Hippocampal formation (tissue), 2 donors: ENCODE results near the gene RARA.

Source experiments
- DNase-seq, 2 donors: peaks; one replicate each; lab custom pipeline; 2025; lab: John Stamatoyannopoulos, UW

RARA gene

DNA sequence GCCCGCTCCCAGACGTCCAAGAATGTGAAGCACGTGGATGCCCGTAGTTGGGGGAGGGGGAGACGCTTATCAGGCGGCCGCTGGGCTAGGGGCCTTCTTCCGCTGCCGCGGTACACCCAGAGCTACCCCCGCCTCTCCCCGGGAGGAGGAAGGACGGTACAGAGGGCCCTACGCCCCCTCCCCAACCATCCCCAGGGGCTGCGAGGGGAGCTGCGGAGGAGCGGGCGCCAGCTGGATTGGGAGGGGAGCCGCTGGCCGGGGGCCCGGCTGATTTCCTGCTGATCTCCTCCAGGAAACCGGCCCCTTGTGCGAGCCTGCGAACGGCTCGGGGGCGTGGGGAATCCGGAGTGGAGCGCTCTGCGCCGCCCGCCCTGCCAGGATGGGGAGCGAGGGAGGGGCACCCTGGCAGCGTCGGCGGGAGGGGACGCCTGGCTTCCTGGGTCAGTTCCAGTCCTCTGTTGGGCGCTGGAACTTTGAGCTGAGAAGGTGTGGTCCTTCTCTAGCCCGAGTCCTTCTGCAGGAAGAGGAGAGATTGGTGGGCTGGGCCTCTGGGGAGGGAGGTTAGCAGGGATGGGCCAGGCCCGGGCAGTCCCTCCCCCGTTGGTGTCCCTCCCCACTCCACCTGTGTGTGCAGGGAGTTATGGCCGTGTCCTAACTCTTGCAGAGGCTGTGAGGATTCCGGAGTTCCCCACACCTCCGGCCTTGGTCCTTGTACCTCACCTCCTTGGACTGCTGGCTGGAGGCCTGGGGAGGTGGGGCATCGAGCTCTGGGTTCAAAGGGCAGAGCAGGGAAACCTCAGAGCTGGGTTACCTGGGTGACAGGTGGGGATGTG lies 36.4 kb downstream of the RARA start:
- no peak for DNase-seq

DNA sequence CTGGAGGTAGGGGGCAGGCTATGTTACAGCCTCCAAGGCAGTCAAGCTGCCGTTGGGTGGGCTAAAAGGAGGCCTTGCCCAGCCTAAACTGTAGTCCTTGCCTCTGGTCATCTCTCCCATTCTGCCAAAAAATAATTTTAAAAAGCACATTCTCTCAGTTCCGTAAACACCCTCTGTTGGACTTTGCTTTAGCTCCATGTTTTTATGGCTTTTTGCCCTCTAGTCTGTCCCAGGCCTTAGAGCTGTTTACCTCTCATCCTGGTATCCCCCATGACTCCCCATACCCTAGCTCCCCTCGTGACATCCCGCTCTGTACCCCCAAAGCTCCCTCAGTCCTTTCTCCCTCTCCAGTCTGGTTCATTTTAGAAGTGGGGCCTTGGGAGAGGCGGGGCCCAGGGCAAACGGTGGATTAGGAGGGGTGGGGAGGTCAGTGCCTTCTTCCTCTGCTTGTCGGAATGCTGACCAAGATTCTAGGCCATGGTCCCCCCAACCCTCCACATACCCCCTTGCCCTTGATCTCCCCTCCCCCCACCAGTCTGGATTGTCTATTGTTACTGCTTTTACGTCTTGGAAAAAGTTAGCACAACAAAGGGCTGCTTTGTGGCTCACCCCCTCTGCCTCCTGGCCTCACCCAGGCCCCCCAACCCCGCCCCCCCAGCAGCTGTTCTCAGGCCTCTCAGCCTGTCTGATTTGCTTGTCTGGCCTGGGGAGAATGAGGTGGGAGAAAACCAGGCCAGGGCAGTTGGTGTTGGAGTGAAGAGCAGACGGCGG lies 37.2 kb downstream of the RARA start:
- no peak for DNase-seq

DNA sequence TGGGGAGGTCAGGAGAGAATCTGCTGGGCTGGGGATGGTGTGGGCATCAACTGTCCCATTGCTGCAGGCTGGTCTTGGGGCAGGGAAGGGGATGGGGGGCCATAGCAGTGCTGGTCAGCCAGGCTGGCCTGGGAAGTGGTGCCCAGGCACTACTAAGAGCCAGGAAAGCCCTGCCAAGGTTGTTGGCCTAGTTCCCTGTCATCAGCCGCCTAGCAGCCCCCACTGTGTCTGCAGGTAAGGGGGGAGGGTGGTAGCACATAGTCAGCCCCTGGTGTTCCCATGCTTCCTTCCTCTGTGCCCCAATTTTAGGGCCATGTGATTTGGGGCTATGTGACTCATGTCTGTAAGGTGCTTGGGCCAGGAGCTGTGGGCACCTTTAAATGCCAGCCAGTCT lies 37.8 kb downstream of the RARA start:
- no peak for DNase-seq

DNA sequence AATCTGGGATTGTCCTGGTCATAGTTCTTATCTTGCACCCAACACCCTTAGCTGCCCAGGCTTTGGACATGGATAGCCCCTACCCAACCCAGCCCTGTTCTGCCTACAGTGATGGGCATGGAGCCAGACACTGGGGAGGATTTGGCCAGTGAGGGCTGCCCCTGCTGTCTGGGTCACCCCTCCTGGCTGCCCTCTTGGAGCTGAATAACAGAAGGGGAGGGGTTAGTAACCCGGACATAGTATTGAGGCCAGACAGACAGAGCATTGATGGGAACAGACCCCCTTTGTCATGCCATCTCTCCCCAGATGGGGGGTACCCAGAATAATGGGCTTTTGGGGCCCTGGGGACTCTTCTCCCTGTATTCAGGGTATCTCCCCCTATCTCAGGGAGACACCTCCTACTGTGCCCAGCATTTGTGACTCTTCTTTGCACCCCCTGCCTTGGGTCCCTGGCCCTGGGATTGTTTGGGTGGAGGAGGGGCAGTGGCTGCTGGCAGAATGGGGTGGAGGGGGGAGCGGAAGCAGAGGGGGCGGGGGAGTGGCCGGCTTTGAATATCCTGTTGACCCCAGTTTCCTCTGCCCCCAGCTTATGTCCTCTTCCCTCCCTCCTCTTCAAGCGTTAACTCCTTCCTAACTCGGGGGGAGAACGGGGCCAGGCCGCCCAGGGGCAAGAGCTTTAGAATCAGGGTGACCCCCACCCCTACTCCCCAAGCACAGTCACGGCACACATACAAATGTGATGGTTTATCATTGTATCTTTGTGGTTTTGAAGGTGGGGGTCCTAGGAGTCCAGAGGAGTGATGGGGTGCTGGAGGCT lies 38.5 kb downstream of the RARA start:
- DNase-seq = peak; percentile 65 to 78

DNA sequence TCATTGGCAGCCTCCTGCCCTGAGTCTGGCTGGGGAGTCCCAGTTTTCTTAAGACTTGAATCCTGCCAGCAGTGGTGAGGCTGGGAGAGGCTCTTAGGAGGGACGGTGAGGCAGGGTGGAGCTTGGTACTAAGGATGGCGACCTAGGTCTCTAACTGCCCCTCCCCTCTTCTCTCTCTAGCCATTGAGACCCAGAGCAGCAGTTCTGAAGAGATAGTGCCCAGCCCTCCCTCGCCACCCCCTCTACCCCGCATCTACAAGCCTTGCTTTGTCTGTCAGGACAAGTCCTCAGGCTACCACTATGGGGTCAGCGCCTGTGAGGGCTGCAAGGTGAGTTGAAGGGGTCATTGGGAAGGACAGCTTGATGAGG lies 39.1 kb downstream of the RARA start:
- DNase-seq = no peak

DNA sequence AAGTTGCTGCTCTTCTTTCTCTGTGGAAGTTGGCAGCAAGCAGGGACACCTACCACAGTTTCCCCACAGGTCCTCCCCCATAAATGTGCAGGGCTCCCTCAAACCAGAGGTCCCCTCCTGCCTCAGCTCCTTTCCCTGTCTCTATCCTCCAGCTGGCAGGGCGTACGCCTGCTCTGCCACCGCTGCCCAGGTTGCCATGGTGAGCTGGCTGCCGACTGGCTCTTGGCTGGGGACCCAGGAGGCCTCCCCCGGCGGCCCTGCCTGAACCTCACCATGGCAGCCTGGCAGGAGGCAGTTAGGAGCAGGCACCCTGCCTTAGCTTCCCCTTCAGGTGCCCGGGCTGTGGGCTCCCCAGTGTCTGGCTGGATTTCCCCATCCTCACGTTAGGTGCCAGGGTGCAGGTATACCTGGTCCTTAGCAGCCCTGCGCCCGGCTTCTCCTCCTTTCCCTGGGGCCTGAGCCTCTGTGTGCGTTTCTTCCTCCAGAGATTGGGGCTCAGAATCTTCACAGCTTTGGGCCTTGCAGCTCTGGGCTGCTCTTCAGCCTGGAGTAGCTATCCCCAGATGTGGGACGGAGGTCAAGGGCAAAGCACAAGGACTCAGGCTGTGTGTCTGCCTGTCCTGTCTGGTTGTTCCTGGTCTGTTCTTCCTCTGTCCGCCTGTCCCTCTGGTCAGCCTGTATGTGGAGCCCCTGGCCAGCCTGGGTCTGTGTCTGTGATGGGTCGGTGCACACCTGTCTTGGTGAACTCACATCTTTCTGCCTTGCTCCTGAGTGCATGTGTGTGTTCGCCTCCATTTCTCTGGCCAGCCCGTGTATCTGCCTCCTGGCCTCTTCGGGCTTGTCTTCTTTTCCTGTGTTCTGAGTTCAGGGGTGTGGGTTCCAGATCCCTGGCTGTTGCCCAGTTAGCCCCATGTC lies 39.8 kb downstream of the RARA start:
- peak; percentile 60 to 64 for DNase-seq

DNA sequence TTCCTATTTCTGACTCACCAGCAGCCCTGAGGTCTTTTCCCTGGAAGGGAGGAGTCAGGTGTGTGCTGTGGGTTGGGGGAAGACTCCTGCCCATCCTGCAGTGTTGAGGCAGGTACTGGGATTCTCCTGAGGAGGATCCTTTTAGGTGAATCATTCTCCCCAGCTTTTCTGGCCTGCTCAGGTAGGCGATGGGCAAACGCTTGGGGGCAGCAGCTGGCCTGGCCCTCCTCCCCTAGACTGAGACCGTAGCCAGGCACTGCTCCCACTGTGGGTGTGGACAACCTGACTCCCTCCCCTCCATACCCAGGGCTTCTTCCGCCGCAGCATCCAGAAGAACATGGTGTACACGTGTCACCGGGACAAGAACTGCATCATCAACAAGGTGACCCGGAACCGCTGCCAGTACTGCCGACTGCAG lies 40.5 kb downstream of the RARA start:
- DNase-seq = no peak

DNA sequence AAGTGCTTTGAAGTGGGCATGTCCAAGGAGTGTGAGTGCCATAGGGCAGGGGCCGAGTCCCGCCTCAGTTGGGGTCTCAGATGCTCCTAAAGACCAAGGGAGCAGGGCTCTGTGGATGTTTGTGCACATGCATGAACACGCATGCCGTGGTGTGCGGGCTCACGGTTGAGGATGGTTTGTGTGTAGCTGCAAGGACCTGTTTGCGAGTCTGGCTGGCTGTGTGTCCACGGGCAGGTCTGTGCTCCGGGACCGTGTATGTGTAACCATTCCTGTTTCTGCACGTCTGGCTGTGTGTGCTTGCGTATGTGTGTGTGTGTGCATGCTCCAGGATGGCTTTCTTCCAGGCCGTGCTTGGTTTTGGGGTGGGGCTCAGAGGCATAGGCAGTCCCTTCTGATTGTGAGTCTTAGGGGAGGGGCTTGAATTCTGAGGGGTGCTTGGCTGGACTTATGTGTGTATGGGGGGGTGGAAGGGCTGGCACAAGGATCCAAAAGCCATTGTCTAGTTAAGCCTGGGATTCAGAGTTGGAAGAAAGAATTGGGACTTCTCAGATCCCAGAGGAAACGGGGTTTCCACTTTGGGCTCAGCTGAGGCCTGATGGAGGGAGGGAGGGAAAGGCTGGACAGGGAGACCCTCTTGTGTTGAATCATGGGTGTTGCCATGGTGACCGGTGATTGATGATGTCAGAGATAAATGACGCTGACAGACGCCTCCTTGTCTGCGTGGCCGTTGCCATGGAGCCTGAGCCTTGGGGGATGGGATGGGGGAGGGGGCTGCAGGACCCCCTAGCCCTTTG lies 41.1 kb downstream of the RARA start:
- no peak for DNase-seq

DNA sequence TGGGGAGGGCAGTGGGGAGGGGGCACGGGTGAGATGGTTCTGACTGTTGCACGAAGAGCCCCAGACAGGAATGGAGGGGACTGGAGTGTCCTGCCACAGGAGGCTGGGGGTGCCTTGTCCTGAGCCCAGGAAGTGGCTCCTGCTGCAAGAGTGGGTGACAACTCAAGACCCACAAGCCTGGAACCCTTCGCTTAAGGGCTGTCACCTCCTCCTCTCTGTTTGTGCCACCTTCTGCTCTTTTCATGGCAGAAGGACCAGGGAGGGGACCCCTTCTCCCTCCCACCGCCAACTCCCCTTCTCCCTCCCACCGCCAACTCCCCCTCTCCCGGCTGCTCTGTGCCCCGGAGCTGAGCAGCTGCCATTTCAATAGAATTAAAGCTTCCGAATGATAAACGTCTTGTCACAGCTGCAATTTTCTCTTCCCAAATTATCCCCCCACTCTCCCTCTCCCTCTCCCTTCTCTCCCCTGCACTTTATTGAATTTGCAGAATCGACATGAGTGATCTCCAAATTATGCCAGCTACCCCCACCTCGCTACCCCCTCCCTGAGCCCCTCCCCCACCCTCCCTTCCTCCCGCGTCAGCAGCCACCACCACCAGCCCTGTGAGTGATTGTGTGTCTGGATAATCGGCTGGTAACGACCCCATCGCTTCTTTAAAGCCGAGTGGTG lies 41.8 kb downstream of the RARA start:
- no peak for DNase-seq

DNA sequence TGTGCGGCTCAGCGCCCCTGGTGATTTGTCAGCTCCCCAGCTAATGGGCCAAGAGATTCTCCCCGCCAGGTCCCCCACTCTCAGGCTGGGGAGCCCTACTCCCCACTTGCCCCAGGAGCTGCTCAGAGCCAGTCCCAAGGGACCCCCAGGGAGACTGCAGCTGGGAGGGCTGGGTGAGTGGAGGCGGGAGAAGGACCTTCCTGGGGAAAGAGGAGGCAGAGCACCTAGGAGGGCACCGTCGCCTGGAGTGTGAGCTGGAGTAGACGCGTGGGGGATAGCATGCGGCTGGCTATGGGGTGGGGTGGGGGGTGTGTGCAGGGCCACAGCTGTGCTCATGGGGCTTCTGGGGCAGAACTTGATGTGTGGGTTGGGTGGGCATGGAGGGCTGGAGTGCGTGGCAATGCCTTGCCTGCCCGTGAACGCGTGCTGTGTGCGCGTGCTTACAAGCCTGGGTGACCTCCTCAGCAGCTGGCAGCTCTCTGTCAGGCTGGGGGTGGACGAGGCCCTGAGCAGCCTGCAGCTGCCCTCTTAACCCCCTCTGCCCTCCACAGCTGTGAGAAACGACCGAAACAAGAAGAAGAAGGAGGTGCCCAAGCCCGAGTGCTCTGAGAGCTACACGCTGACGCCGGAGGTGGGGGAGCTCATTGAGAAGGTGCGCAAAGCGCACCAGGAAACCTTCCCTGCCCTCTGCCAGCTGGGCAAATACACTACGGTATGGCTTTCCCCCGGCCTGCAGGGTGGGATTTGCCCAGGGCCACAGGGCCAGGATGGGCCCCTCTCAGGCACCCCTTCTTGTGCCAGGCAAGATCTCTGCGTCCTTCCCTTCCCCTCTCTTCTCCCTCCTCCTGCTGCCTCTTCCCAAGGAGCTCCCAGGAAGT lies 42.6 kb downstream of the RARA start:
- DNase-seq = no peak

DNA sequence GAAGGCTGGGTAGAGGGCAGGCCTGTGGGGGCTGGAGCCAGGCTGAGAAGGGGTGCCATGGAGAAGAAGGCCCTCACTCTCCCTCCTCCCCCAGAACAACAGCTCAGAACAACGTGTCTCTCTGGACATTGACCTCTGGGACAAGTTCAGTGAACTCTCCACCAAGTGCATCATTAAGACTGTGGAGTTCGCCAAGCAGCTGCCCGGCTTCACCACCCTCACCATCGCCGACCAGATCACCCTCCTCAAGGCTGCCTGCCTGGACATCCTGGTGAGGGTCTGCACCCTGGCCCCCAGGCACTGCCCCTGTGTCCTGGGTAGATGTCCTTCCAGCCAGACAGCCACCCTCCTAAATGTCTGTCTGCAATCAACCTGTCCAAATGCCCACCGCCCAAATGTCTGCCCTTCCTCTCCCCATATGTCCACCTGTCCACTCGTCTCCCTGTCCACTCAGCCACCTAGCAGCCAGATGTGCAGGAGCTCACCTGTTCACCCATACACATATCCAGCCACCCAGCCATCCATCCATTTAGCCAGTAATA lies 43.3 kb downstream of the RARA start:
- no peak for DNase-seq

DNA sequence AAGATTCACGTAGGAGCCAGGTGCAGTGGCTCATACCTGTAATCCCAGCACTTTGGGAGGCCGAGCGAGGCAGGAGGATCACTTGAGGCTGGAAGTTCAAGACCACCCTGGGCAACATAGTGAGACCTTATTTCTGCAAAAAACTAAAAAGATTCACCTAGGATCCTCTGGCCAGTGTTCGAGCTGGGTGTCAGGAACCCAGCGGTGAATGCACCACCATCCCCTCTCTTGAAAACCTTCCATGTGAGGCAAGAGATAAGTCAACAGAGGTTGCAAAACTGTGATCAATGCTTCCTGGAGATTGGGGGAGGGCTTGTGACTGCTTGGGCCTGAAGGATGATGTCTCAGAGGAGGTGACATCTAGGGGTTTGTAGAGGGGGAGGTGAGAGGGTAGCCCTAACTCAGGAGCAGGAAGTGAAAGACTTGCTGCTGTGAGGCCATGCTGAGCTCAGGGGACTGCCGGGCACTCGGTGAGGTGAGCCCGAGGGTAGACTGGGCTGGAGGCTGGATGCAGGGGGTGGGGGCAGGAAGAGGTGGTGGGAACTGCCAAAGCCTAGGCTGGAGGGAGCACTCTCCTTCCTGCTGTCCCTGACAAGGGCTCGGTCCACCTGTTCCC lies 43.9 kb downstream of the RARA start:
- no peak for DNase-seq

DNA sequence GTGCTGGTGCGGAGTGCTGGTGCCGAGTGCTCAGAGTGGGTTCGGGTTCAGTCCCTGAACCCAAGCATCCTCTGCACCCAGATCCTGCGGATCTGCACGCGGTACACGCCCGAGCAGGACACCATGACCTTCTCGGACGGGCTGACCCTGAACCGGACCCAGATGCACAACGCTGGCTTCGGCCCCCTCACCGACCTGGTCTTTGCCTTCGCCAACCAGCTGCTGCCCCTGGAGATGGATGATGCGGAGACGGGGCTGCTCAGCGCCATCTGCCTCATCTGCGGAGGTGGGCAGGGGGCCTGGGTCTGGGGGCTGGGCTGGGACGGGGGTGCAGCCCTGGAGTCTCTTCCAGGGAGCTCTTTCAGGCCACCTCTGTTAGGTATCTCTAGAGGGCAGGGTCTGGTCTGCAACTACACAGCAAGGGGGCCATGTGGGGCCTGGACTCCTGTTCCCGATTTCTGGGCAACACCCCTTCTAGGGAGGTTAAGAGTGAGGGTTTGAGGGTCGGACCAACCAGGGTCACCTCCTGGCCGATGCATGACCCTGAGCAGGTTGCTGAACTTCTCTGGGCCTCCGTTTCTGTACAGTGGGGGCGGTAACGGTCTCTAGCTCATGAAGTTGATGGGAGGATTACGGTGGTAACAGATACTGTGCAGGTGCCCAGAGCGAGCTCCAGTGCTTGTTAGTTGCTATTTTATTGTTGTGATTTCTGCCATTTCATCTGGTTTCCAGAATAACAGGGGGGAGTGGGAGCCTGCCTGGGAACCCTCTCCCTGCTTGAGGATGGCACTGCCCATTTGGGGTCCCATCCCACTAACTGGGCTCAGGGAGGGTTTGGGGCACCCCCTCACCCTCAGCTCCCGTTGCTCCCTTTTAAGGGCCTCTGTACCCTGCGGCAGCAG lies 45.5 kb downstream of the RARA start:
- DNase-seq = no peak

DNA sequence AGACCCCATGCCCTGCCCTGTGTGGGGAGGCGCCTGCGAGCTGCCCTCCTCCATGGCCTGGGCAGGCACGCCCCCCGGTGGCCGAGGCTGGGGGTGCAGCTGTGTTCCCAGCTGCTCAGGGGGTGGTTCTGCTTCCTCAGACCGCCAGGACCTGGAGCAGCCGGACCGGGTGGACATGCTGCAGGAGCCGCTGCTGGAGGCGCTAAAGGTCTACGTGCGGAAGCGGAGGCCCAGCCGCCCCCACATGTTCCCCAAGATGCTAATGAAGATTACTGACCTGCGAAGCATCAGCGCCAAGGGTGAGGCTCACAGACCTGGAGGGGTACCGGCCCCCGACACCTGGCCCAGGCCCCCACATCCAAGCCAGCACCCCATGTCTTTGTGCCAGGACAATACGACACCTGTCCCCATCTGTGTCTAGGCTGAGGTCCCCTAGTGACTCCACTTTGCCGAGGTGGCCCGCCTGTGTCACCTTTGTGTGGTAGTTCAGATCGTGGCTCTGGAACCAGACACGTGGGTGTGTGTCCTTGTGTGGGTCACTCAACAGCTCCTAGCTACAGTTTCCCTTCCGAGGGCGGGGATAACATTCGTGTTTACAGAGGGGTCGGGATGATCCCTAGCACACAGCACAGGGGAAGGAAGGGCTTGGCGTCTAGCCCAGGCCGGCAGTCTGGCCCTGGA lies 46.3 kb downstream of the RARA start:
- peak in 1 of 2 donors; percentile 60 for DNase-seq

DNA sequence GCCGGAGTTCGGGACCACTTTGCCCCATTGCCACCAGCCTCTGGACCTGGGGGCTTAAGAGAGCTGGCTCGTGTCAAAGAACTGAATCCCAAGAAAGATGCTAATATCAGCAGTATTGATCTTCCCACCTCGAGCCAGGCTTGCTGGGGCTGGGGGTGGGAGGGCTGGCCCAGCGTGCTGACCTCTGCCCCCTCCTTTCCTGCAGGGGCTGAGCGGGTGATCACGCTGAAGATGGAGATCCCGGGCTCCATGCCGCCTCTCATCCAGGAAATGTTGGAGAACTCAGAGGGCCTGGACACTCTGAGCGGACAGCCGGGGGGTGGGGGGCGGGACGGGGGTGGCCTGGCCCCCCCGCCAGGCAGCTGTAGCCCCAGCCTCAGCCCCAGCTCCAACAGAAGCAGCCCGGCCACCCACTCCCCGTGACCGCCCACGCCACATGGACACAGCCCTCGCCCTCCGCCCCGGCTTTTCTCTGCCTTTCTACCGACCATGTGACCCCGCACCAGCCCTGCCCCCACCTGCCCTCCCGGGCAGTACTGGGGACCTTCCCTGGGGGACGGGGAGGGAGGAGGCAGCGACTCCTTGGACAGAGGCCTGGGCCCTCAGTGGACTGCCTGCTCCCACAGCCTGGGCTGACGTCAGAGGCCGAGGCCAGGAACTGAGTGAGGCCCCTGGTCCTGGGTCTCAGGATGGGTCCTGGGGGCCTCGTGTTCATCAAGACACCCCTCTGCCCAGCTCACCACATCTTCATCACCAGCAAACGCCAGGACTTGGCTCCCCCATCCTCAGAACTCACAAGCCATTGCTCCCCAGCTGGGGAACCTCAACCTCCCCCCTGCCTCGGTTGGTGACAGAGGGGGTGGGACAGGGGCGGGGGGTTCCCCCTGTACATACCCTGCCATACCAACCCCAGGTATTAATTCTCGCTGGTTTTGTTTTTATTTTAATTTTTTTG lies 47.1 kb downstream of the RARA start:
- no peak for DNase-seq
